Spinal cord (tissue), 10 donors: Measurements from ENCODE around the gene FKBP15. TPM values are rescaled to one million over a fixed set of nuclear protein-coding genes. Genes with fewer than 3 reads are reported as not detected.

Source experiments
- DNase-seq, 6 donors: peaks; one replicate each; pipeline versions ENCODE4 v3.0.0 to v3.0.0-alpha.2; 2013 to 2015; ENCODE audit warnings: low spot score in 6 of 6, low read depth in 4 of 6
- H3K27ac ChIP-seq: one replicate; pipeline ENCODE4 v1.5.1; 2013; ENCODE audit warnings: low read depth, low read length, control low read depth
- H3K27me3 ChIP-seq: one replicate; pipeline ENCODE4 v1.6.1; 2013; ENCODE audit warnings: low read length; ENCODE audit not compliant: control insufficient read depth, insufficient read depth
- H3K36me3 ChIP-seq: one replicate; pipeline ENCODE4 v1.6.1; 2013; ENCODE audit warnings: low read length; ENCODE audit not compliant: control insufficient read depth, insufficient read depth
- H3K4me1 ChIP-seq: one replicate; pipeline ENCODE4 v1.6.1; 2013; ENCODE audit warnings: low read length; ENCODE audit not compliant: control insufficient read depth, insufficient read depth
- H3K4me3 ChIP-seq: one replicate; pipeline ENCODE4 v1.5.1; 2013; ENCODE audit warnings: low read depth, low read length, control low read depth
- H3K9me3 ChIP-seq: one replicate; pipeline ENCODE4 v1.6.1; 2013; ENCODE audit warnings: low read length; ENCODE audit not compliant: control insufficient read depth, insufficient read depth
- WGBS: methylation state at CpG from one replicate; pipeline ENCODE4 v1.1.5; 2013; ENCODE audit warnings: missing lambda C conversion rate; ENCODE audit not compliant: insufficient coverage; 5-methylcytosine and 5-hydroxymethylcytosine counted together
- polyA plus RNA-seq, 2 donors: library from polyadenylated mRNA; unstranded; fragments of 120-200 nt; gene quantifications; one replicate each; pipeline ENCODE4 v1.2.1, GENCODE V29; 2013; ENCODE audit not compliant: insufficient read length in 2 of 2
- total RNA-seq, 2 donors: library from RNA; depleted of rRNA in 1 of 2; stranded (reverse); fragments of 120-200 nt in 1 of 2; fragments of >200 nt in 1 of 2; gene quantifications; one replicate each; pipeline versions ENCODE4 v1.2.3 to v1.2.4, GENCODE V29; 2013 to 2014
- donor health status: healthy.

FKBP15 gene
- total and polyA plus RNA-seq, 4 donors, result 24.2 to 26.9 (median 26.1) TPM

DNA sequence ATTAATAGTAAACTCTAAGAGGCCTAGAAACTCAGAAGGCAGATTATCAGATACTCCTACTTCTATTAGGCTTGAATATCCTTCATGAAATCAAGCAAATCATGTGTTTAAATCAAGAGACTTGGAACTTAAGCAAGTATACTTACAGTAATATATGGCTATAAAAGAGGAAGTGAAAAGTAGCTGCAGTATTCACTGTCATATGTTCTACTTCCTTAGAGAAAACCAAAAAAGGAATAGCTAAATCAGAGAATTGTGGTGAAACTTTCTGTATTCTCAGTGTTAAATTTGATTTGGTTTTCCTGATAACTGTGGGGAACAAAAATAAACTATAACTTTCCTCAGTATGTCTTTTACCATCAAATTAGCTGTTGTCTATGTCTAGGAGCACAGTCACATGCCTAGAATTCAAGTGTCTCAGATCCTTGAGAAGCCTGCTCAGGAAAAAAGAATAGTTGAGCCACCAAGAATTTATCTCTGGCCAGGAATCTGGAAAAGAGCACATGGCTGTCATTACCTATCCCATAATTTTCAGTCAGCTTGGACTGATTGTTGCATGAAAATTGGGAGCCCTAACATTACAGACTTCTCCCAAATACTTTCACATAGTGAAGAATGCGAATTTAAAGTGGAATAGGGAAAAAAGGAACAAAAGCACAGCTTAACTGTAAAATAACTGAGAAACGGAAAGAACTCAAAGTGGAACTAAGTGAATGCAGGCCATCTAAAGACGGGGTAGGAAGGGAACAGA is 1.7 kb downstream of the FKBP15 start:
- no peaks in the 10 kb centered on the region for H3K36me3 ChIP-seq
- no peaks in the 10 kb centered on the region for H3K27me3 ChIP-seq
- no peaks in the 10 kb centered on the region for H3K9me3 ChIP-seq
- H3K27ac ChIP-seq, result no peak overlapping the region
- DNase-seq, result no peak
- WGBS, result 80% methylated on average over 2 of the region's 3 CpGs
- peaks cover 7% of the 10 kb centered on the region for H3K4me1 ChIP-seq
- H3K4me3 ChIP-seq, result no peak overlapping the region

GRCh38 chr9:113216406-113216805 is 4.7 kb downstream of the FKBP15 start:
- Histone ChIP-seq H3K9me3 (no peaks in the 10 kb centered on the region), H3K4me1 (no peaks in the 10 kb centered on the region), H3K27me3 (no peaks in the 10 kb centered on the region), H3K27ac (no peak overlapping the region), H3K4me3 (no peak overlapping the region), H3K36me3 (no peaks in the 10 kb centered on the region)
- WGBS, result 84% methylated on average over 3 of the region's 3 CpGs
- no peak for DNase-seq

GRCh38 chr9:113215132-113215531 is 5.9 kb downstream of the FKBP15 start:
- no peaks in the 10 kb centered on the region for H3K27me3 ChIP-seq
- no peaks in the 10 kb centered on the region for H3K4me1 ChIP-seq
- no peak overlapping the region for H3K4me3 ChIP-seq
- no peak overlapping the region for H3K27ac ChIP-seq
- DNase-seq, result no peak
- no peaks in the 10 kb centered on the region for H3K9me3 ChIP-seq
- H3K36me3 ChIP-seq, result peaks cover 8% of the 10 kb centered on the region
- WGBS, result no CpG with 5 or more reads among the region's 3 CpGs

- 99% methylated on average over 9 of the region's 10 CpGs for WGBS
- H3K27me3 ChIP-seq, result no peaks in the 10 kb centered on the region
- H3K4me1 ChIP-seq, result no peaks in the 10 kb centered on the region
- H3K4me3 ChIP-seq, result no peak overlapping the region
- no peak for DNase-seq
- no peak overlapping the region for H3K27ac ChIP-seq
- H3K36me3 ChIP-seq, result peaks cover 24% of the 10 kb centered on the region
- no peaks in the 10 kb centered on the region for H3K9me3 ChIP-seq
Observed at GRCh38 chr9:113210815-113211214, 10.3 kb downstream of the FKBP15 start.

DNA sequence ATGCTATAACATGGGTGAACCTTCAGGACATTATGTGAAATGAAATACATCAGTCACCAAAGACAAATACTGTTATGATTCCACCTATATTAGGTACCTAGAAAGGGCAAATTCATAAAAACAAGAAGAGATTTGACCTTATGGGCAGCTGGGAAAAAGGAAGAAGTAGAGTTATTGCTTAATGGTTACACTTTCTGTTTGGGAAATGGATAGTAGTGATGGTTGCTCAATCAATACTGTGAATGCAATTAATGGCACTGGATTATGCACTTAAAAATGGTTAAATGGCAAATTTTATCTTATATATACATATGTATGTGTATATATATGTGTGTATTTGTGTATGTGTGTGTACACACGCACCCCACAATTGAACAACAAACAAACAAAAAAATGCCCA is 15.2 kb downstream of the FKBP15 start:
- Histone ChIP-seq H3K36me3 (peaks cover 27% of the 10 kb centered on the region), H3K27me3 (no peaks in the 10 kb centered on the region), H3K27ac (no peak overlapping the region), H3K4me3 (no peak overlapping the region), H3K4me1 (no peaks in the 10 kb centered on the region), H3K9me3 (no peaks in the 10 kb centered on the region)
- WGBS, result no CpG with 5 or more reads among the region's 1 CpG
- no peak for DNase-seq

- Histone ChIP-seq H3K4me3 (no peak overlapping the region), H3K4me1 (no peaks in the 10 kb centered on the region), H3K9me3 (no peaks in the 10 kb centered on the region), H3K36me3 (peaks cover 24% of the 10 kb centered on the region), H3K27me3 (no peaks in the 10 kb centered on the region), H3K27ac (no peak overlapping the region)
- no CpG with 5 or more reads among the region's 2 CpGs for WGBS
- DNase-seq, result no peak
Observed at GRCh38 chr9:113205432-113205831, 15.6 kb downstream of the FKBP15 start.

DNA sequence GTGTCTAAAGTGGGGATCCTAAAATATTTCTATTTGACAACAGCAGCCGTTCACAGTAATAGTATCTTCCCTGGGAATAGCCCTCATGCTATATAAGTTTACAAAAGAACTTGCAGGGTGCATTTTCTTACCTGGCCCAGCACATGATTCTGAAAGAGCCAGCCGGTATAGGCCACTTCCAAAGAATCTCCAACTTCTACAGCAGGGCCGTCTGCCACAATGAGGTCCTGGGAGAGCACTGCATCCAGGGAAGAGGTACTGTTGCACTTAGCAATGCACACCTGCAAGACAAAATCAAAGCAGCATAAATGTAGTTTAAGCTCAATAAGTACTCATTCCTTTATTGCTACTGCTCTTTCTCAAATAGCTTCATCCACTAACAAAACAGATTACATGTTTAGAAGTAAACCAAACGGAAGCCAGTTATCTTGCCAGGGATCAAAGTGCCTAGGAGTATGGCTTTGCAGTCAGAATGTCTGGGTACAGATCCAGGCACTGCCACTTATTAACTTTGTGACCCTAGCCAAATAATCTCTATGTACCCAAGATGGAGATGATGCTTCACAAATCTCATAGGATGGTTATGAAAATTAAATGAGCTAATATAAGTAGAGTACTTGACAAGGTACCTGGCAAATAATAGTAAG is 21.3 kb downstream of the FKBP15 start:
- Histone ChIP-seq H3K9me3 (no peaks in the 10 kb centered on the region), H3K27me3 (no peaks in the 10 kb centered on the region), H3K4me3 (no peak overlapping the region), H3K27ac (no peak overlapping the region), H3K36me3 (peaks cover 20% of the 10 kb centered on the region), H3K4me1 (no peaks in the 10 kb centered on the region)
- no peak for DNase-seq
- WGBS, result 100% methylated on average over 3 of the region's 4 CpGs

DNA sequence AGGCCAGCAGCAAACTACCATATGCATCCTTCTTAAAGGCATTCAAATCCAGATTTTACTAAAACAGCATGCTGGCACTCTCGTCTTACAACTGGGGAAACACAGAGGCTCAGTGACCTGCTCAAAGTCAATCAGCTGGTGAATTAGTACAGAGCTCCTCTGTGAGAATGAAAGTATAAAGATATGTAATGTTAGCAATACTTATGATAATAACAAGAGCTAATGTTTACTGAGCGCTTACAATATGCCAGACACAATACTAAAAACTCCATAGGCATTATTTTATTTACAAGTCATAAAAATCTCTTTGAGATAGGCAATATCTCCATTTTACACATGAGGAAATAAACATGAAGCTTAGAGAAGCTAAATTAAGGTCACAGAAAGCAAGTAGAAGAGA is 28.6 kb downstream of the FKBP15 start:
- no CpG with 5 or more reads among the region's 2 CpGs for WGBS
- DNase-seq, result no peak
- H3K36me3 ChIP-seq, result peaks cover 11% of the 10 kb centered on the region
- no peaks in the 10 kb centered on the region for H3K4me1 ChIP-seq
- no peaks in the 10 kb centered on the region for H3K27me3 ChIP-seq
- no peak overlapping the region for H3K4me3 ChIP-seq
- no peaks in the 10 kb centered on the region for H3K9me3 ChIP-seq
- no peak overlapping the region for H3K27ac ChIP-seq

DNA sequence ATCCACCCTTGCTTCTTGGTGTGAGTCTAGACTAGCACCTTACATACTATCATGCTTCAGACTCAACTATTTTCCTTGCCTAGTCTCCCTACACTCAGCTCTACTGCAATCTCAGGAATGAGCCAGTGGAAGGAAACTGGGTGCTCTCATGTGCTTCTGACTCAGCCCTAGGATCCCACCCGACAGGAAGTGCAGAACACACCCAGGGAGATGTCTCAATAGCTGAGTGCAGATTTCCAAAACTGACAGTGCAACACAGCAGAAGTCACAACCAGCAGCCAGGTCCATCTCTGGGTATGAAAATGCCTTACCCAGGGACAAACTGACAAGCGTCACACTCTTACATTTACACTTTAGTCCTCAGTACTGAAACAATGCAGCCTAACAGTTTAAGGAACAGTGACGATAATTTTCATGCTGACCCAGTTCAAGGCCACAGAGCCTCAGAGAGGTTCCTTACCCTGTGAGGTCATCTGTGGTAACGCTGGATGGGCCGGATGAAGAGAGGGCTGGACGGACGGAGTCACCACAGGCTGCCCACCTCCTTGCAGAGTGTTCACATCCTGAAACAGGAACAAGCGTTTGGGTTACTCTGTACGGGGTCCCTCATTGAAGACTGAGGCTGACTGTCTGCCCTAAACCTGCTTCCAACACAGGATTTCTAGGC is 33.0 kb downstream of the FKBP15 start:
- H3K27ac ChIP-seq, result no peak overlapping the region
- no peaks in the 10 kb centered on the region for H3K27me3 ChIP-seq
- H3K36me3 ChIP-seq, result peaks cover 29% of the 10 kb centered on the region
- no peak overlapping the region for H3K4me3 ChIP-seq
- DNase-seq, result peak in 1 of 6 donors; percentile 3
- WGBS, result 88% methylated on average over 9 of the region's 9 CpGs
- no peaks in the 10 kb centered on the region for H3K4me1 ChIP-seq
- H3K9me3 ChIP-seq, result no peaks in the 10 kb centered on the region
